Sigmoid colon (tissue), 3 donors: ENCODE measurements around the gene SWT1.
"Not testable (repeated sequence)": the region's sequence is repeated elsewhere in the genome, so short reads cannot be mapped to it uniquely, and the experiment has no call there.

Experiments used
- POLR2A ChIP-seq, 2 donors: fragments of 450-650 bp; IDR thresholded peaks; one replicate each; pipeline ENCODE4 v1.6.1; 2016; ENCODE audit warnings: antibody characterized with exemption in 2 of 2, mild to moderate bottlenecking in 2 of 2, moderate library complexity in 2 of 2
- TF ChIP-seq, protein P1 (sequence below), 4 experiments: fragments of 450-650 bp in 3 of 4; fragments of 200-600 bp in 1 of 4; IDR thresholded peaks; one replicate each; pipeline ENCODE4 v1.5.1; 2016 to 2019; ENCODE audit warnings: antibody characterized with exemption in 4 of 4, mild to moderate bottlenecking in 3 of 4, moderate library complexity in 2 of 4

DNA sequence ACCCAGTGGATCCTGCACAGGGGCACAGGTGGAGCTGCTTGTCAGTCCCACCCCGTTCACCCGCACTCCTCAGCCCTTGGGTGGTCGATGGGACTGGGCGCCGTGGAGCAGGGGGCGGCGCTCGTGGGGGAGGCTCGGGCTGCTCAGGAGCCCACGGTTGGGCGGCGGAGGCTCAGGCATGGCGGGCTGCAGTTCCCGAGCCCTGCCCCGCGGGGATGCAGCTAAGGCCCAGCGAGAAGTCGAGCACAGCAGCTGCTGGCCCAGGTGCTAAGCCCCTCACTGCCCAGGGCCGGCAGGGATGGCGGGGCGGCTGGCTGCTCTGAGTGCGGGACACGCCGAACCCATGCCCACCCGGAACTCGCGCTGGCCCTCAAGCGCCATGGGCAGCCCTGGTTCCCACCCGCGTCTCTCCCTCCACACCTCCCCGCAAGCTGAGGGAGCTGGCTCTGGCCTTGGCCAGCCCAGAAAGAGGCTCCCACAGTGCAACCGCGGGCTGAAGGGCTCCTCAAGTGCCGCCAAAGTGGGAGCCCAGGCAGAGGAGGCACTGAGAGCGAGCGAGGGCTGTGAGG, 164.8 kb downstream of the SWT1 start:
- TF ChIP-seq, protein P1, sequence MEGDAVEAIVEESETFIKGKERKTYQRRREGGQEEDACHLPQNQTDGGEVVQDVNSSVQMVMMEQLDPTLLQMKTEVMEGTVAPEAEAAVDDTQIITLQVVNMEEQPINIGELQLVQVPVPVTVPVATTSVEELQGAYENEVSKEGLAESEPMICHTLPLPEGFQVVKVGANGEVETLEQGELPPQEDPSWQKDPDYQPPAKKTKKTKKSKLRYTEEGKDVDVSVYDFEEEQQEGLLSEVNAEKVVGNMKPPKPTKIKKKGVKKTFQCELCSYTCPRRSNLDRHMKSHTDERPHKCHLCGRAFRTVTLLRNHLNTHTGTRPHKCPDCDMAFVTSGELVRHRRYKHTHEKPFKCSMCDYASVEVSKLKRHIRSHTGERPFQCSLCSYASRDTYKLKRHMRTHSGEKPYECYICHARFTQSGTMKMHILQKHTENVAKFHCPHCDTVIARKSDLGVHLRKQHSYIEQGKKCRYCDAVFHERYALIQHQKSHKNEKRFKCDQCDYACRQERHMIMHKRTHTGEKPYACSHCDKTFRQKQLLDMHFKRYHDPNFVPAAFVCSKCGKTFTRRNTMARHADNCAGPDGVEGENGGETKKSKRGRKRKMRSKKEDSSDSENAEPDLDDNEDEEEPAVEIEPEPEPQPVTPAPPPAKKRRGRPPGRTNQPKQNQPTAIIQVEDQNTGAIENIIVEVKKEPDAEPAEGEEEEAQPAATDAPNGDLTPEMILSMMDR (IDR thresholded peaks at IDR 0.05) = not testable (repeated sequence)
- not testable (repeated sequence) for TF ChIP-seq POLR2A (IDR thresholded peaks at IDR 0.05)
